GM12878 (cell line): ENCODE measurements around the gene SPATA9. TPM values are rescaled to one million over a fixed set of nuclear protein-coding genes. Genes with fewer than 3 reads are reported as not detected.

Experiments
- ATAC-seq: fragments of 200-7000 bp; cut with Tn5 transposase; 3 replicates; pipeline ENCODE4 v1.9.1; 2020; ENCODE audit warnings: mild to moderate bottlenecking, moderate library complexity
- BruUV-seq: library from RNA; stranded (reverse); fragments of 400-500 nt; replicated peaks from 2 replicates; lab custom pipeline; 2021; lab: Mats Ljungman, UMichigan
- CTCF ChIA-PET: fragments of 300-600 bp; sonication (Branson Sonifier 250); formaldehyde crosslinking; extraction: SDS; loops from one replicate; lab custom pipeline; 2021; ENCODE audit warnings: inconsistent platforms; lab: Yijun Ruan, JAX
- POLR2A ChIA-PET: fragments of 350-600 bp; formaldehyde crosslinking; extraction: SDS; loops from one replicate; lab custom pipeline; 2021; ENCODE audit warnings: inconsistent platforms; lab: Charles Lee
- RAD21 ChIA-PET: fragments of 300-600 bp; sonication (Branson Sonifier 250); formaldehyde crosslinking; loops from one replicate; lab custom pipeline; 2023; ENCODE audit warnings: antibody characterized with exemption; ENCODE audit not compliant: unreplicated experiment; lab: Charles Lee
- SMC1A ChIA-PET: fragments of 300-600 bp; sonication (Branson Sonifier 250); formaldehyde crosslinking; loops from one replicate; lab custom pipeline; 2023; ENCODE audit not compliant: unreplicated experiment, uncharacterized antibody; lab: Charles Lee
- DNase-seq: peaks from one replicate; pipeline ENCODE4 v3.0.0-alpha.2; 2011; ENCODE audit warnings: low read depth, low spot score
- FAIRE-seq: peaks from 3 replicates; lab custom pipeline; 2011; peaks lifted over from hg19 to GRCh38; lab: Jason Lieb, UNC
- H2AFZ ChIP-seq: 2 replicates; pipeline ENCODE4 v1.6.0; 2011; ENCODE audit warnings: low read depth, low read length, control low read depth; ENCODE audit not compliant: control insufficient read depth
- H3K27ac ChIP-seq: 2 replicates; pipeline ENCODE4 v1.5.1; 2011; ENCODE audit warnings: control low read depth; ENCODE audit not compliant: control insufficient read depth, insufficient read depth
- H3K27me3 ChIP-seq, 2 experiments: replicated peaks in 1 of 2; 2 replicates each; pipeline versions ENCODE4 v1.6.0 to v1.6.1; 2011; ENCODE audit warnings: low read length in 1 of 2; ENCODE audit not compliant: control insufficient read depth in 2 of 2, insufficient read depth in 2 of 2
- H3K36me3 ChIP-seq, 2 experiments: 2 replicates each; pipeline ENCODE4 v1.5.1; 2011; ENCODE audit warnings: low read length in 1 of 2; ENCODE audit not compliant: control insufficient read depth in 2 of 2, insufficient read depth in 2 of 2
- H3K4me1 ChIP-seq: 2 replicates; pipeline ENCODE4 v1.6.1; 2011; ENCODE audit warnings: mild to moderate bottlenecking, low read length, moderate library complexity, mixed read lengths; ENCODE audit not compliant: control insufficient read depth, insufficient read depth
- H3K4me2 ChIP-seq: 2 replicates; pipeline ENCODE4 v1.6.0; 2011; ENCODE audit warnings: control low read depth; ENCODE audit not compliant: control insufficient read depth, insufficient read depth
- H3K4me3 ChIP-seq: fragments of 200-600 bp; sonication (generic); 2 replicates; pipeline ENCODE4 v1.5.1; 2016
- H3K79me2 ChIP-seq: 2 replicates; pipeline ENCODE4 v1.6.0; 2011; ENCODE audit warnings: low read length; ENCODE audit not compliant: control insufficient read depth, insufficient read depth
- H3K9ac ChIP-seq: 2 replicates; pipeline ENCODE4 v1.8.0; 2011; ENCODE audit warnings: low read length, control low read depth, mixed read lengths; ENCODE audit not compliant: control insufficient read depth, insufficient read depth
- H3K9me3 ChIP-seq: replicated peaks from 3 replicates; pipeline ENCODE4 v1.5.1; 2011; ENCODE audit warnings: mild to moderate bottlenecking, low read length; ENCODE audit not compliant: control insufficient read depth, insufficient read depth
- H4K20me1 ChIP-seq: 2 replicates; pipeline ENCODE4 v1.6.0; 2011; ENCODE audit not compliant: control insufficient read depth, insufficient read depth
- ASH2L ChIP-seq: fragments of 300-600, 200-600 bp; sonication (generic); IDR thresholded peaks from 2 replicates; pipeline ENCODE4 v1.6.1; 2017; ENCODE audit warnings: low read depth, mild to moderate bottlenecking, borderline replicate concordance
- CREM ChIP-seq: IDR thresholded peaks from 2 replicates; pipeline ENCODE4 v1.6.1; 2014; ENCODE audit warnings: antibody characterized with exemption, low read depth
- CTCF ChIP-seq, 3 experiments: IDR thresholded peaks in 2 of 3; conservative IDR thresholded peaks in 1 of 3; 2 replicates each; pipeline ENCODE4 v1.5.1; 2011; ENCODE audit warnings: low read depth in 3 of 3, low read length in 3 of 3, mild to moderate bottlenecking in 3 of 3, control low read depth in 2 of 3, moderate library complexity in 2 of 3, inconsistent platforms in 1 of 3, mixed read lengths in 1 of 3; ENCODE audit not compliant: control insufficient read depth in 2 of 3, insufficient read depth in 1 of 3; ENCODE audit errors: extremely low read depth in 1 of 3
- DPF2 ChIP-seq: fragments of 450-650 bp; IDR thresholded peaks from 2 replicates; pipeline ENCODE4 v1.6.1; 2017; ENCODE audit warnings: mild to moderate bottlenecking
- KDM1A ChIP-seq: fragments of 200-600 bp; sonication (generic); IDR thresholded peaks from 2 replicates; pipeline ENCODE4 v1.6.1; 2016; ENCODE audit warnings: borderline replicate concordance
- LARP7 ChIP-seq: fragments of 450-650 bp; IDR thresholded peaks from 2 replicates; pipeline ENCODE4 v1.6.1; 2017; ENCODE audit warnings: mild to moderate bottlenecking
- MEF2B ChIP-seq: fragments of 450-650 bp; IDR thresholded peaks from 2 replicates; pipeline ENCODE4 v1.6.1; 2018; ENCODE audit warnings: mild to moderate bottlenecking, moderate library complexity; ENCODE audit not compliant: partially characterized antibody, poor library complexity, severe bottlenecking
- NKRF ChIP-seq: fragments of 450-650 bp; conservative IDR thresholded peaks from 2 replicates; pipeline ENCODE4 v1.6.1; 2017; ENCODE audit warnings: mild to moderate bottlenecking, moderate library complexity
- PAX8 ChIP-seq: fragments of 450-650 bp; IDR thresholded peaks from 2 replicates; pipeline ENCODE4 v1.6.1; 2017; ENCODE audit warnings: mild to moderate bottlenecking, moderate library complexity
- POLR2A ChIP-seq: IDR thresholded peaks from 2 replicates; pipeline ENCODE4 v1.6.1; 2011; ENCODE audit warnings: low read depth, mild to moderate bottlenecking, low read length
- SIX5 ChIP-seq: IDR thresholded peaks from 2 replicates; pipeline ENCODE4 v1.6.1; 2011; ENCODE audit warnings: mild to moderate bottlenecking, low read depth, low read length, moderate library complexity; ENCODE audit not compliant: severe bottlenecking
- SKIL ChIP-seq: fragments of 450-650 bp; IDR thresholded peaks from 2 replicates; pipeline ENCODE4 v1.6.1; 2017; ENCODE audit warnings: mild to moderate bottlenecking, low read depth, inconsistent platforms; ENCODE audit not compliant: poor library complexity, severe bottlenecking
- SMC3 ChIP-seq: IDR thresholded peaks from 2 replicates; pipeline ENCODE4 v1.6.1; 2011; ENCODE audit warnings: low read length, improper control_type of control experiment, borderline replicate concordance
- SP1 ChIP-seq: IDR thresholded peaks from one replicate; pipeline ENCODE4 v1.6.1; 2011; ENCODE audit warnings: low read depth, low read length
- WRNIP1 ChIP-seq: IDR thresholded peaks from 2 replicates; pipeline ENCODE4 v1.6.1; 2011; ENCODE audit warnings: low read depth, low read length, improper control_type of control experiment, borderline replicate concordance
- ZNF592 ChIP-seq: fragments of 450-650 bp; IDR thresholded peaks from 2 replicates; pipeline ENCODE4 v1.6.1; 2017; ENCODE audit warnings: mild to moderate bottlenecking, moderate library complexity
- WGBS: methylation state at CpG from one replicate; pipeline ENCODE4 v1.1.6; 2016; ENCODE audit warnings: low lambda C conversion rate; ENCODE audit not compliant: insufficient replicate concordance, insufficient coverage; ENCODE audit errors: missing lambda C conversion rate; 5-methylcytosine and 5-hydroxymethylcytosine counted together
- in situ Hi-C: fragments of 300-500 bp; cut with MboI; formaldehyde crosslinking; loops from 9 replicates; pipeline ENCODE4 v1.14.3; 2018; ENCODE audit warnings: mixed read lengths
- intact Hi-C: fragments of 100-400 bp; cut with micrococcal nuclease; formaldehyde crosslinking; loops from one replicate; pipeline ENCODE4 v1.14.2; 2022; ENCODE audit not compliant: unreplicated experiment
- polyA plus RNA-seq, 11 experiments: library from polyadenylated mRNA; depleted of rRNA in 4 of 11; unstranded in 6 of 11; stranded (reverse) in 5 of 11; fragments of >200 nt; fragmentation: Nextera tagmentation in 4 of 11; fragmentation: Illumina TruSeq in 1 of 11; extraction: Ambion mirVana in 4 of 11; extraction: Trizol in 1 of 11; gene quantifications; 1 replicate in 1 of 11; 2 replicates in 10 of 11; pipeline versions ENCODE4 v1.2.1 to v1.2.3, GENCODE V29; 2011 to 2016; ENCODE audit warnings: inconsistent platforms in 2 of 11, missing spikeins in 2 of 11, low read depth in 1 of 11
- total RNA-seq, 4 experiments: library from RNA; depleted of rRNA in 3 of 4; stranded (reverse); fragments of >200 nt in 3 of 4; fragmentation: Illumina TruSeq in 1 of 4; extraction: Trizol in 1 of 4; gene quantifications; 2 replicates each; pipeline versions ENCODE4 v1.2.1 to v1.2.3, GENCODE V29; 2013 to 2021

SPATA9 gene
- total and polyA plus RNA-seq, 10 of the 15 experiments (the other 5 are each of a cell fraction or from before 2014, with no cell fraction given) = 0.11 to 0.49 (median 0.16) TPM; not detected in 1

GRCh38 chr5:95628933-95629332 lies 53.9 kb downstream of the SPATA9 start:
- no TSS peak for BruUV-seq
- Histone ChIP-seq H3K27me3 (no peaks in the 10 kb centered on the region), H3K9me3 (peaks cover 6% of the 10 kb centered on the region; the same call in 2 of the 3 replicates), H3K4me1 (peaks cover 8% of the 10 kb centered on the region; the same call in 1 of the 2 replicates), H4K20me1 (no peaks in the 10 kb centered on the region), H3K79me2 (no peaks in the 10 kb centered on the region), H3K27ac (no peak overlapping the region), H3K9ac (no peak overlapping the region), H3K4me3 (no peak overlapping the region), H3K4me2 (no peak overlapping the region), H3K36me3 (no peaks in the 10 kb centered on the region), H2AFZ (no peak overlapping the region)
- TF ChIP-seq KDM1A (no peak), SKIL (no peak), SP1 (no peak), SMC3 (no peak), CTCF (IDR thresholded peaks at IDR 0.05 in 2 of 3, conservative IDR thresholded peaks at IDR 0.05 in 1 of 3; ENCODE audit: control insufficient read depth in 2 of 3, extremely low read depth in 1 of 3, insufficient read depth in 1 of 3, low read depth in 3 of 3, low read length in 3 of 3) (no peak), CREM (no peak), PAX8 (no peak), ASH2L (no peak), SIX5 (no peak), DPF2 (no peak), MEF2B (no peak), NKRF (no peak), POLR2A (no peak), LARP7 (no peak), ZNF592 (no peak), WRNIP1 (no peak)
- ChIA-PET CTCF (no interaction called here), RAD21 (no interaction called here), SMC1A (no interaction called here), POLR2A (interaction anchor here (0.5 kb wide), 1 partner anchor 1995 kb away, joined by 4 read pairs; no protein-coding TSS in a partner anchor)
- FAIRE-seq (no peak), DNase-seq (no peak), ATAC-seq (no peak)
- 25% methylated on average over 1 of the region's 1 CpG for WGBS
- in situ Hi-C loops (no loop called here), intact Hi-C loops (no loop called here)
